Measurements from ENCODE around the gene COA1.
A peak's percentile ranks its signal among the peaks of the same experiment; 100 is the strongest.
"Not testable (repeated sequence)": the region's sequence is repeated elsewhere in the genome, so short reads cannot be mapped to it uniquely, and the experiment has no call there.

The COA1 gene

GRCh38 chr7:43729214-43729923 is at the start of gene COA1:
Gene COA1 (minus strand): TSS chr7:43729523. CDS start chr7:43648614, 80,909 bp downstream.
- no peak for TF ChIP-seq CTCF (IDR thresholded peaks at IDR 0.05; ENCODE audit: control insufficient read depth, extremely low read depth, insufficient read depth)
- H3K4me3 ChIP-seq (ENCODE audit: low read depth, low read length), result peak within 1 kb of the TSS; percentile 81
- peak; percentile 84 for DNase-seq (ENCODE audit: low read depth)

- not testable (repeated sequence) for DNase-seq (ENCODE audit: low read depth); H3K4me3 ChIP-seq (ENCODE audit: low read depth, low read length)
These were observed 49.1 kb upstream of the COA1 start for GRCh38 chr7:43778293-43779044.

GRCh38 chr7:43775255-43775654 is 45.9 kb upstream of the COA1 start:
- not testable (repeated sequence) for DNase-seq (ENCODE audit: low read depth); H3K4me3 ChIP-seq (ENCODE audit: low read depth, low read length)

GRCh38 chr7:43773268-43773667 is 43.9 kb upstream of the COA1 start:
- not testable (repeated sequence) for H3K4me3 ChIP-seq (ENCODE audit: low read depth, low read length)

GRCh38 chr7:43771573-43771972 is 42.2 kb upstream of the COA1 start:
- no peak for DNase-seq (ENCODE audit: low read depth)
- H3K4me3 ChIP-seq (ENCODE audit: low read depth, low read length), result no peak overlapping the region
- no peak for TF ChIP-seq CTCF (IDR thresholded peaks at IDR 0.05; ENCODE audit: control insufficient read depth, extremely low read depth, insufficient read depth)

More at GRCh38 chr7:43773268-43773667, 43.9 kb upstream of the COA1 start:
- not testable (repeated sequence) for DNase-seq (ENCODE audit: low read depth)

- TF ChIP-seq CTCF (IDR thresholded peaks at IDR 0.05; ENCODE audit: control insufficient read depth, extremely low read depth, insufficient read depth), result no peak
- no peak overlapping the region for H3K4me3 ChIP-seq (ENCODE audit: low read depth, low read length)
- DNase-seq (ENCODE audit: low read depth), result no peak
These were observed 41.8 kb upstream of the COA1 start for GRCh38 chr7:43771128-43771527.

- DNase-seq (ENCODE audit: low read depth), result no peak
- TF ChIP-seq CTCF (IDR thresholded peaks at IDR 0.05; ENCODE audit: control insufficient read depth, extremely low read depth, insufficient read depth), result no peak
- no peak overlapping the region for H3K4me3 ChIP-seq (ENCODE audit: low read depth, low read length)
These were observed 40.6 kb upstream of the COA1 start for GRCh38 chr7:43769791-43770465.

GRCh38 chr7:43769281-43769680 is 40.0 kb upstream of the COA1 start:
- no peak overlapping the region for H3K4me3 ChIP-seq (ENCODE audit: low read depth, low read length)
- no peak for TF ChIP-seq CTCF (IDR thresholded peaks at IDR 0.05; ENCODE audit: control insufficient read depth, extremely low read depth, insufficient read depth)
- DNase-seq (ENCODE audit: low read depth), result no peak
